HCT116 (cell line): ENCODE data around the gene RNF31. TPM values are rescaled to one million over a fixed set of nuclear protein-coding genes. Genes with fewer than 3 reads are reported as not detected.

Experiments used
- ATAC-seq: fragments of 200-7000 bp; cut with Tn5 transposase; 2 replicates; pipeline ENCODE4 v1.9.1; 2020; ENCODE audit warnings: mild to moderate bottlenecking, moderate library complexity
- BruUV-seq: library from RNA; stranded (reverse); fragments of 400-500 nt; replicated peaks from 2 replicates; lab custom pipeline; 2021; lab: Mats Ljungman, UMichigan
- CTCF ChIA-PET: fragments of 300-600 bp; sonication (Branson Sonifier 250); formaldehyde crosslinking; loops from one replicate; lab custom pipeline; 2021; ENCODE audit warnings: antibody characterized with exemption; lab: Charles Lee
- POLR2A ChIA-PET: fragments of 300-600, 350-600 bp; sonication (Branson Sonifier 250); formaldehyde crosslinking; loops from one replicate; lab custom pipeline; 2021; ENCODE audit warnings: antibody characterized with exemption; lab: Charles Lee
- RAD21 ChIA-PET, 2 experiments: fragments of 300-600 bp; sonication (Branson Sonifier 250); formaldehyde crosslinking; loops; one replicate each; lab custom pipeline; 2023; ENCODE audit warnings: low total read pairs in 2 of 2; ENCODE audit not compliant: uncharacterized antibody in 2 of 2, unreplicated experiment in 2 of 2, low non-redundant PET in 1 of 2; lab: Charles Lee
- DNase-seq: peaks from one replicate; pipeline ENCODE4 v3.0.0-alpha.2; 2010; ENCODE audit warnings: low read depth, low spot score
- H2AFZ ChIP-seq: fragments of 200-600 bp; shearing (Covaris generic), sonication (generic); 2 replicates; pipeline ENCODE4 v1.6.1; 2017; ENCODE audit warnings: low read depth, mixed run types, mixed read lengths, antibody characterized with exemption, low read length; ENCODE audit not compliant: poor library complexity, severe bottlenecking
- H3K27ac ChIP-seq: 2 replicates; pipeline ENCODE4 v1.5.1; 2012; ENCODE audit warnings: low read depth, low read length
- H3K27me3 ChIP-seq: fragments of 200-600 bp; sonication (generic); 2 replicates; pipeline ENCODE4 v1.6.1; 2016; ENCODE audit warnings: mixed run types, low read length, mixed read lengths; ENCODE audit not compliant: insufficient read depth
- H3K36me3 ChIP-seq, 2 experiments: fragments of 200-500 bp in 1 of 2; fragments of 200-600 bp in 1 of 2; sonication (Bioruptor generic) in 1 of 2; sonication (generic) in 1 of 2; 2 replicates each; pipeline versions ENCODE4 v1.5.1 to v1.6.1; 2014 to 2016; ENCODE audit warnings: low read length in 2 of 2, inconsistent platforms in 1 of 2, mixed read lengths in 1 of 2, mixed run types in 1 of 2; ENCODE audit not compliant: insufficient read depth in 2 of 2, control insufficient read depth in 1 of 2
- H3K4me1 ChIP-seq, 2 experiments: fragments of 200-600 bp in 1 of 2; sonication (generic) in 1 of 2; 2 replicates each; pipeline versions ENCODE4 v1.5.1 to v1.6.1; 2012 to 2017; ENCODE audit warnings: low read length in 2 of 2, inconsistent platforms in 1 of 2, mild to moderate bottlenecking in 1 of 2, mixed read lengths in 1 of 2, mixed run types in 1 of 2, moderate library complexity in 1 of 2; ENCODE audit not compliant: insufficient read depth in 2 of 2, control insufficient read depth in 1 of 2
- H3K4me2 ChIP-seq: fragments of 200-600 bp; sonication (generic); 2 replicates; pipeline ENCODE4 v1.6.1; 2017; ENCODE audit warnings: mixed run types, low read length, mixed read lengths
- H3K4me3 ChIP-seq, 2 experiments: fragments of 200-600 bp in 1 of 2; sonication (generic) in 1 of 2; replicated peaks in 1 of 2; 2 replicates each; pipeline ENCODE4 v1.5.1; 2011 to 2016; ENCODE audit warnings: low read length in 2 of 2, control low read depth in 1 of 2, low read depth in 1 of 2, mild to moderate bottlenecking in 1 of 2, mixed read lengths in 1 of 2, mixed run types in 1 of 2
- H3K79me2 ChIP-seq: fragments of 200-600 bp; sonication (generic); 2 replicates; pipeline ENCODE4 v1.6.1; 2017; ENCODE audit warnings: mild to moderate bottlenecking, mixed run types, low read length, moderate library complexity, mixed read lengths; ENCODE audit not compliant: insufficient read depth
- H3K9ac ChIP-seq: fragments of 200-600 bp; sonication (generic); 2 replicates; pipeline ENCODE4 v1.6.1; 2016; ENCODE audit warnings: low read length, mixed read lengths
- H3K9me2 ChIP-seq: fragments of 200-600 bp; sonication (generic), shearing (Covaris generic); 2 replicates; pipeline ENCODE4 v1.6.1; 2017; ENCODE audit warnings: mixed run types, mild to moderate bottlenecking, moderate library complexity; ENCODE audit not compliant: insufficient read depth
- H3K9me3 ChIP-seq, 2 experiments: fragments of 200-500 bp in 1 of 2; fragments of 200-600 bp in 1 of 2; sonication (Bioruptor generic) in 1 of 2; sonication (generic) in 1 of 2; 2 replicates each; pipeline ENCODE4 v1.6.1; 2014 to 2017; ENCODE audit warnings: low read length in 2 of 2, mixed read lengths in 2 of 2, inconsistent platforms in 1 of 2, low read depth in 1 of 2, mild to moderate bottlenecking in 1 of 2, mixed run types in 1 of 2, moderate library complexity in 1 of 2; ENCODE audit not compliant: control insufficient read depth in 1 of 2, insufficient read depth in 1 of 2
- H4K20me1 ChIP-seq: fragments of 200-600 bp; sonication (generic), shearing (Covaris generic); 2 replicates; pipeline ENCODE4 v1.6.1; 2017; ENCODE audit warnings: mixed run types, mild to moderate bottlenecking, moderate library complexity; ENCODE audit not compliant: insufficient read depth
- ATF3 ChIP-seq: IDR thresholded peaks from 2 replicates; pipeline ENCODE4 v1.6.1; 2012
- CBX3 ChIP-seq: IDR thresholded peaks from 2 replicates; pipeline ENCODE4 v1.6.1; 2012; ENCODE audit warnings: low read depth
- CEBPB ChIP-seq: IDR thresholded peaks from 2 replicates; pipeline ENCODE4 v1.6.1; 2012; ENCODE audit warnings: low read depth
- CTCF ChIP-seq, 3 experiments: fragments of 200-600 bp in 1 of 3; sonication (generic) in 1 of 3; IDR thresholded peaks in 2 of 3; conservative IDR thresholded peaks in 1 of 3; 2 replicates each; pipeline ENCODE4 v1.5.1; 2012 to 2017; ENCODE audit warnings: low read depth in 2 of 3, low read length in 2 of 3, antibody characterized with exemption in 1 of 3, borderline replicate concordance in 1 of 3, control low read depth in 1 of 3, mild to moderate bottlenecking in 1 of 3, mixed read lengths in 1 of 3, mixed run types in 1 of 3, moderate library complexity in 1 of 3; ENCODE audit not compliant: insufficient read depth in 1 of 3
- EGR1 ChIP-seq: IDR thresholded peaks from 2 replicates; pipeline ENCODE4 v1.6.1; 2012; ENCODE audit warnings: low read depth
- ELF1 ChIP-seq: IDR thresholded peaks from 2 replicates; pipeline ENCODE4 v1.6.1; 2012; ENCODE audit warnings: low read depth, borderline replicate concordance
- EZH2 ChIP-seq: fragments of 200-600 bp; sonication (generic); IDR thresholded peaks from 2 replicates; pipeline ENCODE4 v1.6.1; 2017; ENCODE audit warnings: antibody characterized with exemption, mixed run types
- EZH2phosphoT487 ChIP-seq: fragments of 200-600 bp; IDR thresholded peaks from 2 replicates; pipeline ENCODE4 v1.6.1; 2018; ENCODE audit warnings: antibody characterized with exemption, borderline replicate concordance
- FOSL1 ChIP-seq: IDR thresholded peaks from 2 replicates; pipeline ENCODE4 v1.6.1; 2012; ENCODE audit warnings: low read depth
- JUND ChIP-seq: IDR thresholded peaks from 2 replicates; pipeline ENCODE4 v1.6.1; 2012
- POLR2A ChIP-seq: IDR thresholded peaks from 2 replicates; pipeline ENCODE4 v1.7.0; 2011; ENCODE audit warnings: borderline replicate concordance; ENCODE audit not compliant: insufficient read depth, insufficient read length; ENCODE audit errors: extremely low read depth
- SIN3A ChIP-seq: IDR thresholded peaks from 2 replicates; pipeline ENCODE4 v1.6.1; 2012; ENCODE audit warnings: low read depth
- YY1 ChIP-seq: IDR thresholded peaks from 2 replicates; pipeline ENCODE4 v1.6.1; 2011; ENCODE audit warnings: low read length, low read depth, moderate library complexity, mild to moderate bottlenecking; ENCODE audit not compliant: insufficient replicate concordance; ENCODE audit errors: extremely low read depth
- ZFX ChIP-seq: fragments of 450-650 bp; IDR thresholded peaks from 2 replicates; pipeline ENCODE4 v1.6.1; 2017
- ZNF274 ChIP-seq: fragments of 200-500 bp; sonication (Bioruptor generic); IDR thresholded peaks from 2 replicates; pipeline ENCODE4 v1.6.1; 2014; ENCODE audit warnings: mild to moderate bottlenecking, low read depth, low read length, inconsistent platforms
- intact Hi-C: fragments of 100-400 bp; cut with micrococcal nuclease; formaldehyde crosslinking; loops from 2 replicates; pipeline ENCODE4 v1.10.0; 2022
- total RNA-seq: library from RNA; stranded (reverse); gene quantifications from one replicate; pipeline ENCODE4 v1.2.1, GENCODE V29; 2021; ENCODE audit not compliant: unreplicated experiment
- TF ChIP-seq, protein P1 (sequence below): IDR thresholded peaks from 2 replicates; pipeline ENCODE4 v1.6.1; 2012
- TF ChIP-seq, protein P2 (sequence below): IDR thresholded peaks from 2 replicates; pipeline ENCODE4 v1.6.1; 2011; ENCODE audit warnings: mild to moderate bottlenecking, low read length, moderate library complexity; ENCODE audit not compliant: insufficient replicate concordance; ENCODE audit errors: extremely low read depth

The RNF31 gene
- total RNA-seq, 1 experiment from 2014 or later, result 78.0 TPM

DNA sequence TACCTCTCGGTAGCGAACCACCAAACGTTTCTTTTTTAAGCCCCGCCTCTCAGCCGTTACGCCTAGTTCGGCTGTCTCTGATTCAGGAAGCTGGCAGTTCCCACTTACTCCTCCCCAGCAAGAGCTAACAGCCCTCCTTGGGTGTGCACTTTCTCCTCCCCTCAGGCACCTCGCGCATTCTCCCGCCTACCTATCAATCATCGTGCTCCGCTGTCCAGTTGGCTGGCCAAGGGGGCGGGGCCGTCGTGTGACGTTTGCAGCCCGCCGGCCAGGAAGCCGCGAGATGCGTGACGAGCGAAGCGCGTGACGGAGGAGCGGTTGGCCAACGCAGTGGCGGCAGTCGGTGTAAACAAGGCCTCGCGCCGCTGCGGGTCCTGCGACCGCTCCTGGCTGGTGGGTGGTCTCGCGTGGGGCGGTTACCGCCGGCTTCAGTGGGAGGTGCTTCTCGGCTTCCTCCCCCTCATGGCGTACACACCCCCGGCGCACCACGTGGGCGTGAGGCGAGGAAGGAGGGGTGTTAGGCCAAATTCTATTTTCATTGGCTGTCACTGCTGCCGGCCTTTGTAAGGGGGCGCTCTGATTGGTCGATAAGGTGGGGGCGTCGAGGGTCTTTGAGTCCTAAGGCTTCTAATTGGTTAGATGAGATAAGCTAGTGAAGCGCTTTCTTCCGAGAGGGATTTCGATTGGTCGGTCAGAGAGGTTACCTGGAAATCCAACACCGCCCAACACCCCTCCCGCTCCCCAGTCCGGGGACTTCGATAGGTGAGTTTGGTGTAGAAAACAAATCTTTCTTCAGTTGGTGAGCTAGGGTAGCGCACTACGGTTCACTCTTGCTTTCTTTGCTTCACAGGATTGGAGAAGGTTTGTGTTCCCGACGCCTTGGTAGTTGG is 32.5 kb upstream of the RNF31 start, which contains the start of the genes DCAF11 and NRL:
TSS of gene DCAF11 (plus strand) at position 246 of the 890 bp plus-strand sequence. CDS start 818 bp downstream, outside the sequence.
TSS of gene NRL (minus strand) at position 418 of the 890 bp plus-strand sequence. CDS start 32,101 bp downstream, outside the sequence.
- Histone ChIP-seq H3K4me3 (peak within 1 kb of the TSS; percentile 86 to 92), H3K27me3 (no peaks in the 10 kb centered on the region), H3K4me2 (peak within 1 kb of the TSS; percentile 95), H3K9me3 (no peaks in the 10 kb centered on the region), H3K4me1 (peaks cover 6 to 16% of the 10 kb centered on the region in 2 experiments; a peak in 3 of 4 replicates), H4K20me1 (no peaks in the 10 kb centered on the region), H3K9ac (peak within 1 kb of the TSS; percentile 84), H3K36me3 (peaks cover 8 to 11% of the 10 kb centered on the region in 2 experiments), H3K79me2 (peaks cover 14% of the 10 kb centered on the region; the same call in 1 of the 2 replicates), H3K9me2 (no peaks in the 10 kb centered on the region), H2AFZ (peak within 1 kb of the TSS; percentile 74), H3K27ac (peak within 1 kb of the TSS; percentile 97)
- intact Hi-C loops, result loop anchor here (1.0 to 5.0 kb wide), 4 partner anchors 20 to 98 kb away; partner anchors contain the start of genes CHMP4A, IRF9, PCK2 and PSME2
- peak; percentile 89 for ATAC-seq
- no TSS peak for BruUV-seq
- POLR2A ChIA-PET, result interaction anchor here (0.8 to 2.6 kb wide), 19 partner anchors 9 to 183 kb away, joined by 3 to 49 read pairs (median 4); partner anchors contain the start of genes EMC9, FITM1, IPO4 and IRF9
- CTCF ChIA-PET, result interaction anchor here (0.7 to 2.7 kb wide), 13 partner anchors 7 to 182 kb away, joined by 3 to 11 read pairs (median 3); partner anchors contain the start of genes EMC9, IRF9, PSME1 and PSME2
- RAD21 ChIA-PET, result interaction anchor here (0.5 to 1.7 kb wide), 5 partner anchors 21 to 449 kb away, joined by 3 to 10 read pairs (median 5); partner anchors contain the start of genes EMC9 (in 1 of the 2) and PSME1 (in 1 of the 2)
- DNase-seq, result peak; percentile 100
- TF ChIP-seq, protein P1, sequence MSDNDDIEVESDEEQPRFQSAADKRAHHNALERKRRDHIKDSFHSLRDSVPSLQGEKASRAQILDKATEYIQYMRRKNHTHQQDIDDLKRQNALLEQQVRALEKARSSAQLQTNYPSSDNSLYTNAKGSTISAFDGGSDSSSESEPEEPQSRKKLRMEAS, result peak; percentile 97
- TF ChIP-seq ELF1, result peak; percentile 73
- no peak for TF ChIP-seq ZNF274
- TF ChIP-seq SIN3A, result peak; percentile 42; the same call in 1 of the 2 replicates
- peak; percentile 2 for TF ChIP-seq POLR2A
- no peak for TF ChIP-seq EZH2phosphoT487
- no peak for TF ChIP-seq EZH2
- TF ChIP-seq ZFX, result no peak
- no peak for TF ChIP-seq ATF3
- no peak for TF ChIP-seq JUND
- TF ChIP-seq FOSL1, result no peak
- TF ChIP-seq CTCF (IDR thresholded peaks at IDR 0.05 in 2 of 3, conservative IDR thresholded peaks at IDR 0.05 in 1 of 3; ENCODE audit: borderline replicate concordance in 1 of 3, insufficient read depth in 1 of 3, low read depth in 2 of 3, low read length in 2 of 3), result no peak
- no peak for TF ChIP-seq YY1
- TF ChIP-seq, protein P2, sequence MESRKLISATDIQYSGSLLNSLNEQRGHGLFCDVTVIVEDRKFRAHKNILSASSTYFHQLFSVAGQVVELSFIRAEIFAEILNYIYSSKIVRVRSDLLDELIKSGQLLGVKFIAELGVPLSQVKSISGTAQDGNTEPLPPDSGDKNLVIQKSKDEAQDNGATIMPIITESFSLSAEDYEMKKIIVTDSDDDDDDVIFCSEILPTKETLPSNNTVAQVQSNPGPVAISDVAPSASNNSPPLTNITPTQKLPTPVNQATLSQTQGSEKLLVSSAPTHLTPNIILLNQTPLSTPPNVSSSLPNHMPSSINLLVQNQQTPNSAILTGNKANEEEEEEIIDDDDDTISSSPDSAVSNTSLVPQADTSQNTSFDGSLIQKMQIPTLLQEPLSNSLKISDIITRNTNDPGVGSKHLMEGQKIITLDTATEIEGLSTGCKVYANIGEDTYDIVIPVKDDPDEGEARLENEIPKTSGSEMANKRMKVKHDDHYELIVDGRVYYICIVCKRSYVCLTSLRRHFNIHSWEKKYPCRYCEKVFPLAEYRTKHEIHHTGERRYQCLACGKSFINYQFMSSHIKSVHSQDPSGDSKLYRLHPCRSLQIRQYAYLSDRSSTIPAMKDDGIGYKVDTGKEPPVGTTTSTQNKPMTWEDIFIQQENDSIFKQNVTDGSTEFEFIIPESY, result no peak
- no peak for TF ChIP-seq CEBPB
- TF ChIP-seq CBX3, result no peak
- peak; percentile 97 for TF ChIP-seq EGR1
